Adipocyte (in vitro differentiated cells): ENCODE data around the gene CEP350.
"Not testable (repeated sequence)": the region's sequence is repeated elsewhere in the genome, so short reads cannot be mapped to it uniquely, and the experiment has no call there.

Experiments
- DNase-seq: peaks from one replicate; pipeline ENCODE4 v3.0.0-alpha.2; 2015; ENCODE audit warnings: low read depth
- H3K27me3 ChIP-seq: replicated peaks from 2 replicates; pipeline ENCODE4 v1.7.0; 2013; ENCODE audit warnings: mild to moderate bottlenecking, low read length, moderate library complexity; ENCODE audit not compliant: control insufficient read depth, insufficient read depth
- H3K36me3 ChIP-seq: 2 replicates; pipeline ENCODE4 v1.7.0; 2013; ENCODE audit warnings: low read length, mild to moderate bottlenecking, moderate library complexity; ENCODE audit not compliant: control insufficient read depth, insufficient read depth, severe bottlenecking
- H3K4me1 ChIP-seq: 2 replicates; pipeline ENCODE4 v1.7.0; 2013; ENCODE audit warnings: mild to moderate bottlenecking, low read length, moderate library complexity; ENCODE audit not compliant: control insufficient read depth, insufficient read depth
- H3K4me3 ChIP-seq: 2 replicates; pipeline ENCODE4 v1.7.0; 2013; ENCODE audit warnings: mild to moderate bottlenecking, low read length, moderate library complexity
- H3K9ac ChIP-seq: 2 replicates; pipeline ENCODE4 v1.7.0; 2013; ENCODE audit warnings: mild to moderate bottlenecking, low read length, moderate library complexity
- H3K9me3 ChIP-seq: 2 replicates; pipeline ENCODE4 v1.7.0; 2013; ENCODE audit warnings: mild to moderate bottlenecking, low read length, moderate library complexity; ENCODE audit not compliant: control insufficient read depth

The CEP350 gene

GRCh38 chr1:179951383-179952144 is 3.0 kb upstream of the CEP350 start:
- Histone ChIP-seq H3K9ac (no peak overlapping the region), H3K4me3 (no peak overlapping the region), H3K4me1 (peaks cover 12% of the 10 kb centered on the region), H3K36me3 (no peaks in the 10 kb centered on the region), H3K27me3 (no peaks in the 10 kb centered on the region), H3K9me3 (no peaks in the 10 kb centered on the region)
- no peak for DNase-seq

GRCh38 chr1:179952186-179952585 is 2.4 kb upstream of the CEP350 start:
- Histone ChIP-seq H3K9ac (no peak overlapping the region), H3K9me3 (no peaks in the 10 kb centered on the region)

GRCh38 chr1:179953974-179954492 is 577 bp upstream of the CEP350 start:
- no peak for DNase-seq
- no peaks in the 10 kb centered on the region for H3K36me3 ChIP-seq
- H3K4me3 ChIP-seq: peak overlapping the region; percentile 95
- peaks cover 27% of the 10 kb centered on the region for H3K4me1 ChIP-seq
- H3K9ac ChIP-seq: peak overlapping the region; percentile 92
- no peaks in the 10 kb centered on the region for H3K9me3 ChIP-seq
- H3K27me3 ChIP-seq: no peaks in the 10 kb centered on the region

More at GRCh38 chr1:179952186-179952585, 2.4 kb upstream of the CEP350 start:
- Histone ChIP-seq H3K4me3 (no peak overlapping the region), H3K27me3 (no peaks in the 10 kb centered on the region), H3K4me1 (peaks cover 18% of the 10 kb centered on the region), H3K36me3 (no peaks in the 10 kb centered on the region)
- DNase-seq: no peak

- Histone ChIP-seq H3K4me3 (peak overlapping the region; percentile 95), H3K9me3 (no peaks in the 10 kb centered on the region), H3K27me3 (no peaks in the 10 kb centered on the region), H3K9ac (peak overlapping the region; percentile 92), H3K4me1 (peaks cover 27% of the 10 kb centered on the region), H3K36me3 (no peaks in the 10 kb centered on the region)
- peak; percentile 55 for DNase-seq
These were observed 674 bp downstream of the CEP350 start for GRCh38 chr1:179955287-179955680.

- Histone ChIP-seq H3K9ac (peak overlapping the region; percentile 92), H3K36me3 (no peaks in the 10 kb centered on the region), H3K9me3 (no peaks in the 10 kb centered on the region), H3K4me1 (peaks cover 27% of the 10 kb centered on the region), H3K4me3 (peak overlapping the region; percentile 95), H3K27me3 (no peaks in the 10 kb centered on the region)
- DNase-seq: no peak
These were observed 1.1 kb downstream of the CEP350 start for GRCh38 chr1:179955731-179956130.

- Histone ChIP-seq H3K9ac (no peak overlapping the region), H3K36me3 (no peaks in the 10 kb centered on the region), H3K4me1 (peaks cover 27% of the 10 kb centered on the region), H3K9me3 (no peaks in the 10 kb centered on the region), H3K27me3 (no peaks in the 10 kb centered on the region), H3K4me3 (no peak overlapping the region)
- DNase-seq: no peak
These were observed 3.7 kb downstream of the CEP350 start for GRCh38 chr1:179958359-179958758.

GRCh38 chr1:179962168-179962567 is 7.6 kb downstream of the CEP350 start:
- H3K9me3 ChIP-seq: not testable (repeated sequence)

GRCh38 chr1:179966551-179966950 is 11.9 kb downstream of the CEP350 start:
- H3K36me3 ChIP-seq: peaks cover 6% of the 10 kb centered on the region
- H3K27me3 ChIP-seq: no peaks in the 10 kb centered on the region
- H3K9me3 ChIP-seq: no peaks in the 10 kb centered on the region
- no peak overlapping the region for H3K4me3 ChIP-seq
- H3K4me1 ChIP-seq: peaks cover 40% of the 10 kb centered on the region
- DNase-seq: peak; percentile 51
- H3K9ac ChIP-seq: no peak overlapping the region

More at GRCh38 chr1:179962168-179962567, 7.6 kb downstream of the CEP350 start:
- not testable (repeated sequence) for H3K36me3 ChIP-seq, DNase-seq, H3K4me3 ChIP-seq, H3K27me3 ChIP-seq, H3K9ac ChIP-seq
- H3K4me1 ChIP-seq: peaks cover 19% of the 10 kb centered on the region

GRCh38 chr1:179968284-179968993 is 13.8 kb downstream of the CEP350 start:
- peak overlapping the region; percentile 62 for H3K4me3 ChIP-seq
- no peak for DNase-seq
- H3K9me3 ChIP-seq: no peaks in the 10 kb centered on the region
- H3K9ac ChIP-seq: peak overlapping the region; percentile 81
- H3K4me1 ChIP-seq: peaks cover 48% of the 10 kb centered on the region
- no peaks in the 10 kb centered on the region for H3K27me3 ChIP-seq
- H3K36me3 ChIP-seq: peaks cover 6% of the 10 kb centered on the region

- no peaks in the 10 kb centered on the region for H3K9me3 ChIP-seq
- H3K4me3 ChIP-seq: peak overlapping the region; percentile 62
- H3K36me3 ChIP-seq: peaks cover 6% of the 10 kb centered on the region
- no peaks in the 10 kb centered on the region for H3K27me3 ChIP-seq
- peaks cover 48% of the 10 kb centered on the region for H3K4me1 ChIP-seq
- no peak for DNase-seq
- H3K9ac ChIP-seq: peak overlapping the region; percentile 81
These were observed 14.6 kb downstream of the CEP350 start for GRCh38 chr1:179968994-179969919.
